ENCODE measurements around the gene DPP6.

The DPP6 gene

GRCh38 chr7:154342971-154343633 lies 290.9 kb downstream of the DPP6 start:
- TF ChIP-seq EZH2phosphoT487 (IDR thresholded peaks at IDR 0.05; ENCODE audit: borderline replicate concordance) (no peak), CTCF (conservative IDR thresholded peaks at IDR 0.05; ENCODE audit: low read length) (no peak)
- Histone ChIP-seq H3K4me3 (ENCODE audit: low read length, poor library complexity, severe bottlenecking) (no peak overlapping the region), H3K9me2 (replicated peaks; ENCODE audit: low read depth, low read length) (no peaks in the 10 kb centered on the region), H3K27me3 (ENCODE audit: insufficient read depth, low read length, poor library complexity, severe bottlenecking) (no peaks in the 10 kb centered on the region), H3F3A (ENCODE audit: low read depth) (no peaks in the 10 kb centered on the region), H3K36me3 (ENCODE audit: insufficient read depth, low read length) (no peaks in the 10 kb centered on the region), H3K9me3 (ENCODE audit: insufficient read depth, low read depth, low read length) (no peaks in the 10 kb centered on the region; the same call in 1 of the 2 replicates), H3K4me1 (ENCODE audit: insufficient read depth, low read length, poor library complexity, severe bottlenecking) (no peaks in the 10 kb centered on the region), H3K9ac (ENCODE audit: low read depth, low read length, poor library complexity, severe bottlenecking) (no peak overlapping the region), H3K79me2 (ENCODE audit: insufficient read depth, low read length) (no peaks in the 10 kb centered on the region), H3K4me2 (ENCODE audit: low read depth, low read length, poor library complexity, severe bottlenecking) (no peak overlapping the region), H4K20me1 (ENCODE audit: insufficient read depth, low read length, poor library complexity, severe bottlenecking) (no peaks in the 10 kb centered on the region), H2AFZ (ENCODE audit: low read length) (no peak overlapping the region)

GRCh38 chr7:154343778-154344412 lies 291.7 kb downstream of the DPP6 start:
- Histone ChIP-seq H3K4me3 (ENCODE audit: low read length, poor library complexity, severe bottlenecking) (no peak overlapping the region), H3K79me2 (ENCODE audit: insufficient read depth, low read length) (no peaks in the 10 kb centered on the region), H3K9me3 (ENCODE audit: insufficient read depth, low read depth, low read length) (peaks cover 2% of the 10 kb centered on the region; the same call in 1 of the 2 replicates), H3K4me2 (ENCODE audit: low read depth, low read length, poor library complexity, severe bottlenecking) (no peak overlapping the region), H2AFZ (ENCODE audit: low read length) (no peak overlapping the region), H4K20me1 (ENCODE audit: insufficient read depth, low read length, poor library complexity, severe bottlenecking) (no peaks in the 10 kb centered on the region), H3K9me2 (replicated peaks; ENCODE audit: low read depth, low read length) (no peaks in the 10 kb centered on the region), H3K36me3 (ENCODE audit: insufficient read depth, low read length) (no peaks in the 10 kb centered on the region), H3K27me3 (ENCODE audit: insufficient read depth, low read length, poor library complexity, severe bottlenecking) (no peaks in the 10 kb centered on the region), H3K4me1 (ENCODE audit: insufficient read depth, low read length, poor library complexity, severe bottlenecking) (no peaks in the 10 kb centered on the region), H3F3A (ENCODE audit: low read depth) (no peaks in the 10 kb centered on the region), H3K9ac (ENCODE audit: low read depth, low read length, poor library complexity, severe bottlenecking) (no peak overlapping the region)
- TF ChIP-seq EZH2phosphoT487 (IDR thresholded peaks at IDR 0.05; ENCODE audit: borderline replicate concordance) (no peak), CTCF (conservative IDR thresholded peaks at IDR 0.05; ENCODE audit: low read length) (no peak)

- H3K9ac ChIP-seq (ENCODE audit: low read depth, low read length, poor library complexity, severe bottlenecking), result no peak overlapping the region
- H3K4me2 ChIP-seq (ENCODE audit: low read depth, low read length, poor library complexity, severe bottlenecking), result no peak overlapping the region
- H3K9me2 ChIP-seq (replicated peaks; ENCODE audit: low read depth, low read length), result no peaks in the 10 kb centered on the region
- no peak overlapping the region for H3K4me3 ChIP-seq (ENCODE audit: low read length, poor library complexity, severe bottlenecking)
- no peaks in the 10 kb centered on the region for H4K20me1 ChIP-seq (ENCODE audit: insufficient read depth, low read length, poor library complexity, severe bottlenecking)
- no peak for TF ChIP-seq EZH2phosphoT487 (IDR thresholded peaks at IDR 0.05; ENCODE audit: borderline replicate concordance)
- no peak for TF ChIP-seq CTCF (conservative IDR thresholded peaks at IDR 0.05; ENCODE audit: low read length)
- no peaks in the 10 kb centered on the region for H3K36me3 ChIP-seq (ENCODE audit: insufficient read depth, low read length)
- H3K4me1 ChIP-seq (ENCODE audit: insufficient read depth, low read length, poor library complexity, severe bottlenecking), result no peaks in the 10 kb centered on the region
- H3K79me2 ChIP-seq (ENCODE audit: insufficient read depth, low read length), result no peaks in the 10 kb centered on the region
- H2AFZ ChIP-seq (ENCODE audit: low read length), result no peak overlapping the region
- no peaks in the 10 kb centered on the region for H3F3A ChIP-seq (ENCODE audit: low read depth)
- peaks cover 3% of the 10 kb centered on the region; the same call in 1 of the 2 replicates for H3K9me3 ChIP-seq (ENCODE audit: insufficient read depth, low read depth, low read length)
- no peaks in the 10 kb centered on the region for H3K27me3 ChIP-seq (ENCODE audit: insufficient read depth, low read length, poor library complexity, severe bottlenecking)
These were observed 292.9 kb downstream of the DPP6 start for GRCh38 chr7:154345093-154345492.

Data from Loucy (cell line).